Karpas-422 (cell line): Measurements from ENCODE around the gene CABP1. TPM values are rescaled to one million over a fixed set of nuclear protein-coding genes. Genes with fewer than 3 reads are reported as not detected.

Experiments used
- DNase-seq: peaks from one replicate; pipeline ENCODE4 v3.0.0-alpha.2; 2015
- H2AFZ ChIP-seq: fragments of 200-600 bp; sonication (generic); 2 replicates; pipeline ENCODE4 v1.6.1; 2014; ENCODE audit warnings: antibody characterized with exemption, low read length, mixed read lengths
- H3K27ac ChIP-seq: fragments of 200-600 bp; sonication (generic); 2 replicates; pipeline ENCODE4 v1.5.1; 2014; ENCODE audit warnings: mild to moderate bottlenecking, low read length, moderate library complexity
- H3K27me3 ChIP-seq: fragments of 200-600 bp; sonication (generic); 2 replicates; pipeline ENCODE4 v1.6.1; 2014; ENCODE audit warnings: low read length, mixed read lengths
- H3K36me3 ChIP-seq: fragments of 200-600 bp; sonication (generic); 2 replicates; pipeline ENCODE4 v1.6.1; 2014; ENCODE audit warnings: low read length, mixed read lengths; ENCODE audit not compliant: insufficient read depth
- H3K4me1 ChIP-seq: fragments of 200-600 bp; sonication (generic); 2 replicates; pipeline ENCODE4 v1.6.1; 2014; ENCODE audit warnings: mild to moderate bottlenecking, low read length, mixed read lengths
- H3K4me2 ChIP-seq: fragments of 200-600 bp; sonication (generic); 2 replicates; pipeline ENCODE4 v1.6.1; 2014; ENCODE audit warnings: low read length, low read depth, mild to moderate bottlenecking; ENCODE audit not compliant: poor library complexity, severe bottlenecking
- H3K4me3 ChIP-seq: fragments of 200-600 bp; sonication (generic); 2 replicates; pipeline ENCODE4 v1.5.1; 2014; ENCODE audit warnings: mild to moderate bottlenecking, antibody characterized with exemption, low read length, mixed read lengths
- H3K79me2 ChIP-seq: fragments of 200-600 bp; sonication (generic); 2 replicates; pipeline ENCODE4 v1.6.1; 2014; ENCODE audit warnings: mild to moderate bottlenecking, low read length, mixed read lengths
- H3K9ac ChIP-seq: fragments of 200-600 bp; sonication (generic); 2 replicates; pipeline ENCODE4 v1.6.0; 2014; ENCODE audit warnings: low read length
- H3K9me2 ChIP-seq: fragments of 200-600 bp; sonication (generic), shearing (Covaris generic); replicated peaks from 2 replicates; pipeline ENCODE4 v1.6.0; 2014; ENCODE audit warnings: mild to moderate bottlenecking, low read length, moderate library complexity; ENCODE audit not compliant: insufficient read depth
- H3K9me3 ChIP-seq: fragments of 300-700, 200-600 bp; sonication (generic); 2 replicates; pipeline ENCODE4 v1.6.1; 2014; ENCODE audit warnings: low read length, mixed read lengths
- H4K20me1 ChIP-seq: fragments of 200-600 bp; sonication (generic); 2 replicates; pipeline ENCODE4 v1.6.1; 2014; ENCODE audit warnings: mild to moderate bottlenecking, antibody characterized with exemption, low read length, low read depth; ENCODE audit not compliant: insufficient read depth
- total RNA-seq: library from RNA; depleted of rRNA; stranded (reverse); fragments of >200 nt; shearing (Covaris generic); gene quantifications from 2 replicates; pipeline ENCODE4 v1.2.3, GENCODE V29; 2014; ENCODE audit warnings: low replicate concordance

CABP1 gene
- total RNA-seq, 1 experiment from 2014 or later: not detected

GRCh38 chr12:120654656-120655055 is 14.2 kb downstream of the CABP1 start:
- no peak overlapping the region for H3K4me2 ChIP-seq

GRCh38 chr12:120656008-120656407 is 15.6 kb downstream of the CABP1 start:
- H3K9ac ChIP-seq: no peak overlapping the region
- no peak for DNase-seq
- H3K4me1 ChIP-seq: no peaks in the 10 kb centered on the region
- H3K27ac ChIP-seq: no peak overlapping the region
- H4K20me1 ChIP-seq: 0 out of 2 replicates have a peak, but pooled peaks cover 5% of the 10 kb centered on the region
- H2AFZ ChIP-seq: no peak overlapping the region
- H3K9me2 ChIP-seq: no peaks in the 10 kb centered on the region
- H3K79me2 ChIP-seq: no peaks in the 10 kb centered on the region
- no peaks in the 10 kb centered on the region for H3K9me3 ChIP-seq
- H3K27me3 ChIP-seq: no peaks in the 10 kb centered on the region
- no peak overlapping the region for H3K4me2 ChIP-seq
- H3K36me3 ChIP-seq: no peaks in the 10 kb centered on the region
- H3K4me3 ChIP-seq: no peak overlapping the region

More at GRCh38 chr12:120654656-120655055, 14.2 kb downstream of the CABP1 start:
- no peak overlapping the region for H3K27ac ChIP-seq
- H3K4me1 ChIP-seq: no peaks in the 10 kb centered on the region
- H3K36me3 ChIP-seq: no peaks in the 10 kb centered on the region
- H3K4me3 ChIP-seq: no peak overlapping the region
- no peaks in the 10 kb centered on the region for H3K9me3 ChIP-seq
- no peak overlapping the region for H3K9ac ChIP-seq
- H3K79me2 ChIP-seq: no peaks in the 10 kb centered on the region
- H2AFZ ChIP-seq: no peak overlapping the region
- DNase-seq: no peak
- H3K9me2 ChIP-seq: no peaks in the 10 kb centered on the region
- H4K20me1 ChIP-seq: 0 out of 2 replicates have a peak, but pooled peaks cover 5% of the 10 kb centered on the region
- H3K27me3 ChIP-seq: no peaks in the 10 kb centered on the region

- Histone ChIP-seq H3K4me1 (peaks cover 8% of the 10 kb centered on the region), H3K4me2 (no peak overlapping the region), H3K9me2 (no peaks in the 10 kb centered on the region), H2AFZ (no peak overlapping the region), H4K20me1 (no peaks in the 10 kb centered on the region), H3K27ac (no peak overlapping the region), H3K4me3 (no peak overlapping the region), H3K9ac (no peak overlapping the region), H3K79me2 (no peaks in the 10 kb centered on the region), H3K36me3 (no peaks in the 10 kb centered on the region), H3K9me3 (no peaks in the 10 kb centered on the region), H3K27me3 (no peaks in the 10 kb centered on the region)
- no peak for DNase-seq
Measured at GRCh38 chr12:120658286-120659150, 18.1 kb downstream of the CABP1 start.

GRCh38 chr12:120659151-120659525 is 18.7 kb downstream of the CABP1 start:
- Histone ChIP-seq H3K4me3 (no peak overlapping the region), H3K9me3 (no peaks in the 10 kb centered on the region), H3K27me3 (no peaks in the 10 kb centered on the region), H2AFZ (no peak overlapping the region), H3K27ac (no peak overlapping the region), H3K9me2 (no peaks in the 10 kb centered on the region), H3K9ac (no peak overlapping the region), H4K20me1 (no peaks in the 10 kb centered on the region), H3K4me2 (no peak overlapping the region), H3K36me3 (no peaks in the 10 kb centered on the region), H3K4me1 (peaks cover 11% of the 10 kb centered on the region), H3K79me2 (no peaks in the 10 kb centered on the region)
- DNase-seq: no peak

GRCh38 chr12:120661432-120661831 is 21.0 kb downstream of the CABP1 start:
- Histone ChIP-seq H3K9me3 (no peaks in the 10 kb centered on the region), H3K27me3 (no peaks in the 10 kb centered on the region), H3K9me2 (no peaks in the 10 kb centered on the region), H3K4me1 (peaks cover 11% of the 10 kb centered on the region), H3K9ac (no peak overlapping the region), H2AFZ (no peak overlapping the region), H3K36me3 (no peaks in the 10 kb centered on the region), H4K20me1 (no peaks in the 10 kb centered on the region), H3K27ac (no peak overlapping the region), H3K4me3 (no peak overlapping the region), H3K79me2 (no peaks in the 10 kb centered on the region), H3K4me2 (no peak overlapping the region)
- DNase-seq: no peak

- no peaks in the 10 kb centered on the region for H3K9me2 ChIP-seq
- H4K20me1 ChIP-seq: no peaks in the 10 kb centered on the region
- peak; percentile 85 for DNase-seq
- no peak overlapping the region for H3K27ac ChIP-seq
- H3K27me3 ChIP-seq: no peaks in the 10 kb centered on the region
- no peaks in the 10 kb centered on the region for H3K9me3 ChIP-seq
- H3K9ac ChIP-seq: no peak overlapping the region
- no peak overlapping the region for H2AFZ ChIP-seq
- no peaks in the 10 kb centered on the region for H3K36me3 ChIP-seq
- H3K4me2 ChIP-seq: no peak overlapping the region
- H3K79me2 ChIP-seq: no peaks in the 10 kb centered on the region
- peaks cover 11% of the 10 kb centered on the region for H3K4me1 ChIP-seq
- H3K4me3 ChIP-seq: no peak overlapping the region
Measured at GRCh38 chr12:120662879-120663278, 22.5 kb downstream of the CABP1 start.

- DNase-seq: no peak
- Histone ChIP-seq H3K27me3 (no peaks in the 10 kb centered on the region), H4K20me1 (no peaks in the 10 kb centered on the region), H3K36me3 (no peaks in the 10 kb centered on the region), H3K9ac (no peak overlapping the region), H3K79me2 (no peaks in the 10 kb centered on the region), H3K4me3 (no peak overlapping the region), H3K9me3 (no peaks in the 10 kb centered on the region), H3K4me1 (peaks cover 18% of the 10 kb centered on the region), H2AFZ (no peak overlapping the region), H3K27ac (no peak overlapping the region), H3K4me2 (no peak overlapping the region), H3K9me2 (no peaks in the 10 kb centered on the region)
Measured at GRCh38 chr12:120663741-120664140, 23.3 kb downstream of the CABP1 start.

GRCh38 chr12:120666571-120667390 is 26.4 kb downstream of the CABP1 start:
- no peaks in the 10 kb centered on the region for H4K20me1 ChIP-seq
- H3K4me3 ChIP-seq: no peak overlapping the region
- no peak overlapping the region for H2AFZ ChIP-seq
- no peaks in the 10 kb centered on the region for H3K9me3 ChIP-seq
- H3K4me2 ChIP-seq: no peak overlapping the region
- no peak overlapping the region for H3K9ac ChIP-seq
- H3K36me3 ChIP-seq: no peaks in the 10 kb centered on the region
- no peaks in the 10 kb centered on the region for H3K9me2 ChIP-seq
- no peak for DNase-seq
- no peak overlapping the region for H3K27ac ChIP-seq
- H3K27me3 ChIP-seq: no peaks in the 10 kb centered on the region
- H3K79me2 ChIP-seq: no peaks in the 10 kb centered on the region
- H3K4me1 ChIP-seq: peaks cover 39% of the 10 kb centered on the region
